HL-60 (cell line): ENCODE results near the gene ACSF3.

Source experiments
- REST ChIP-seq: IDR thresholded peaks from 2 replicates; pipeline ENCODE4 v1.6.1; 2012; ENCODE audit warnings: low read depth; ENCODE audit not compliant: insufficient replicate concordance
- TF ChIP-seq, protein P1 (sequence below): IDR thresholded peaks from one replicate; pipeline ENCODE4 v1.5.1; 2011; ENCODE audit warnings: low read length, control low read depth, inconsistent platforms; ENCODE audit not compliant: insufficient read depth

- TF ChIP-seq, protein P1, sequence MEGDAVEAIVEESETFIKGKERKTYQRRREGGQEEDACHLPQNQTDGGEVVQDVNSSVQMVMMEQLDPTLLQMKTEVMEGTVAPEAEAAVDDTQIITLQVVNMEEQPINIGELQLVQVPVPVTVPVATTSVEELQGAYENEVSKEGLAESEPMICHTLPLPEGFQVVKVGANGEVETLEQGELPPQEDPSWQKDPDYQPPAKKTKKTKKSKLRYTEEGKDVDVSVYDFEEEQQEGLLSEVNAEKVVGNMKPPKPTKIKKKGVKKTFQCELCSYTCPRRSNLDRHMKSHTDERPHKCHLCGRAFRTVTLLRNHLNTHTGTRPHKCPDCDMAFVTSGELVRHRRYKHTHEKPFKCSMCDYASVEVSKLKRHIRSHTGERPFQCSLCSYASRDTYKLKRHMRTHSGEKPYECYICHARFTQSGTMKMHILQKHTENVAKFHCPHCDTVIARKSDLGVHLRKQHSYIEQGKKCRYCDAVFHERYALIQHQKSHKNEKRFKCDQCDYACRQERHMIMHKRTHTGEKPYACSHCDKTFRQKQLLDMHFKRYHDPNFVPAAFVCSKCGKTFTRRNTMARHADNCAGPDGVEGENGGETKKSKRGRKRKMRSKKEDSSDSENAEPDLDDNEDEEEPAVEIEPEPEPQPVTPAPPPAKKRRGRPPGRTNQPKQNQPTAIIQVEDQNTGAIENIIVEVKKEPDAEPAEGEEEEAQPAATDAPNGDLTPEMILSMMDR, result no peak
- no peak for TF ChIP-seq REST
Observed at GRCh38 chr16:89085755-89086154, 7.9 kb upstream of the ACSF3 start.
